Measurements from ENCODE around the gene EFNA5. TPM values are rescaled to one million over a fixed set of nuclear protein-coding genes. Genes with fewer than 3 reads are reported as not detected.

EFNA5 gene
- total RNA-seq, 1 experiment from 2014 or later, result 51.2 TPM

- intact Hi-C loops (cut with micrococcal nuclease), result no loop called here
- POLR2A ChIA-PET, result interaction anchor here (0.6 to 1.3 kb wide), 4 partner anchors 19 to 117 kb away, joined by 3 to 4 read pairs (median 4); no protein-coding TSS in a partner anchor
- Mint-ChIP-seq H3K27me3 (ENCODE audit: insufficient read depth, unreplicated experiment) (no peaks in the 10 kb centered on the region), H3K4me1 (ENCODE audit: insufficient read depth, unreplicated experiment) (peaks cover 77% of the 10 kb centered on the region), H3K36me3 (ENCODE audit: insufficient read depth, unreplicated experiment) (peaks cover 6% of the 10 kb centered on the region), H3K27ac (ENCODE audit: low read depth, unreplicated experiment) (no peak overlapping the region), H3K4me3 (ENCODE audit: unreplicated experiment) (no peak overlapping the region), H3K9me3 (ENCODE audit: unreplicated experiment) (no peaks in the 10 kb centered on the region)
- CTCF ChIA-PET, result interaction anchor here (0.5 to 1.0 kb wide), 3 partner anchors 46 to 227 kb away, joined by 3 to 4 read pairs (median 3); no protein-coding TSS in a partner anchor
- no peak for DNase-seq (ENCODE audit: unreplicated experiment)
- TF ChIP-seq CTCF (IDR thresholded peaks at IDR 0.05; ENCODE audit: unreplicated experiment), result no peak
- BruUV-seq (replicated peaks), result no TSS peak
Measured at GRCh38 chr5:107460789-107461188, 209.9 kb downstream of the EFNA5 start.

GRCh38 chr5:107459605-107460004 is 211.1 kb downstream of the EFNA5 start:
- Mint-ChIP-seq H3K36me3 (ENCODE audit: insufficient read depth, unreplicated experiment) (peaks cover 6% of the 10 kb centered on the region), H3K27ac (ENCODE audit: low read depth, unreplicated experiment) (peak overlapping the region; percentile 23), H3K4me1 (ENCODE audit: insufficient read depth, unreplicated experiment) (peaks cover 77% of the 10 kb centered on the region), H3K27me3 (ENCODE audit: insufficient read depth, unreplicated experiment) (no peaks in the 10 kb centered on the region), H3K9me3 (ENCODE audit: unreplicated experiment) (no peaks in the 10 kb centered on the region), H3K4me3 (ENCODE audit: unreplicated experiment) (no peak overlapping the region)
- no TSS peak for BruUV-seq (replicated peaks)
- intact Hi-C loops (cut with micrococcal nuclease), result no loop called here
- TF ChIP-seq CTCF (IDR thresholded peaks at IDR 0.05; ENCODE audit: unreplicated experiment), result no peak
- POLR2A ChIA-PET, result interaction anchor here (0.7 to 0.9 kb wide), 5 partner anchors 26 to 285 kb away, joined by 3 to 4 read pairs (median 3); partner anchors contain the start of gene EFNA5
- CTCF ChIA-PET, result interaction anchor here (0.8 to 1.0 kb wide), 2 partner anchors 111 to 120 kb away, joined by 3 to 4 read pairs; no protein-coding TSS in a partner anchor
- no peak for DNase-seq (ENCODE audit: unreplicated experiment)

- DNase-seq (ENCODE audit: unreplicated experiment), result no peak
- CTCF ChIA-PET, result no interaction called here
- no peak for TF ChIP-seq CTCF (IDR thresholded peaks at IDR 0.05; ENCODE audit: unreplicated experiment)
- no peaks in the 10 kb centered on the region for H3K27me3 Mint-ChIP-seq (ENCODE audit: insufficient read depth, unreplicated experiment)
- H3K36me3 Mint-ChIP-seq (ENCODE audit: insufficient read depth, unreplicated experiment), result peaks cover 6% of the 10 kb centered on the region
- no peaks in the 10 kb centered on the region for H3K9me3 Mint-ChIP-seq (ENCODE audit: unreplicated experiment)
- no peak overlapping the region for H3K27ac Mint-ChIP-seq (ENCODE audit: low read depth, unreplicated experiment)
- H3K4me3 Mint-ChIP-seq (ENCODE audit: unreplicated experiment), result no peak overlapping the region
- POLR2A ChIA-PET, result interaction anchor here (4.4 to 5.3 kb wide), 4 partner anchors 7 to 113 kb away, joined by 25 to 59 read pairs (median 43); no protein-coding TSS in a partner anchor
- no TSS peak for BruUV-seq (replicated peaks)
- intact Hi-C loops (cut with micrococcal nuclease), result no loop called here
- H3K4me1 Mint-ChIP-seq (ENCODE audit: insufficient read depth, unreplicated experiment), result peaks cover 72% of the 10 kb centered on the region
Measured at GRCh38 chr5:107458322-107458721, 212.4 kb downstream of the EFNA5 start.

GRCh38 chr5:107457881-107458280 is 212.9 kb downstream of the EFNA5 start:
- Mint-ChIP-seq H3K27ac (ENCODE audit: low read depth, unreplicated experiment) (no peak overlapping the region), H3K4me3 (ENCODE audit: unreplicated experiment) (no peak overlapping the region), H3K9me3 (ENCODE audit: unreplicated experiment) (no peaks in the 10 kb centered on the region), H3K27me3 (ENCODE audit: insufficient read depth, unreplicated experiment) (no peaks in the 10 kb centered on the region), H3K4me1 (ENCODE audit: insufficient read depth, unreplicated experiment) (peaks cover 72% of the 10 kb centered on the region), H3K36me3 (ENCODE audit: insufficient read depth, unreplicated experiment) (peaks cover 6% of the 10 kb centered on the region)
- CTCF ChIA-PET, result interaction anchor here (0.6 kb wide), 2 partner anchors 94 to 118 kb away, joined by 3 read pairs; no protein-coding TSS in a partner anchor
- no peak for DNase-seq (ENCODE audit: unreplicated experiment)
- no peak for TF ChIP-seq CTCF (IDR thresholded peaks at IDR 0.05; ENCODE audit: unreplicated experiment)
- no TSS peak for BruUV-seq (replicated peaks)
- intact Hi-C loops (cut with micrococcal nuclease), result no loop called here
- POLR2A ChIA-PET, result interaction anchor here (0.6 to 5.3 kb wide), 5 partner anchors 7 to 216 kb away, joined by 3 to 59 read pairs (median 43); no protein-coding TSS in a partner anchor

Data from MCF 10A (cell line).